GM21825 (cell line): ENCODE results near the gene BANP.
"Not testable (repeated sequence)": the region's sequence is repeated elsewhere in the genome, so short reads cannot be mapped to it uniquely, and the experiment has no call there.

Experiments
- ATAC-seq: cut with Tn5 transposase; IDR thresholded peaks from one replicate; pipeline ENCODE4 v1.9.1; 2021; ENCODE audit warnings: mild to moderate bottlenecking, moderate library complexity; ENCODE audit not compliant: unreplicated experiment

BANP gene

GRCh38 chr16:88026964-88027938 is 76.0 kb downstream of the BANP start:
- no peak for ATAC-seq

DNA sequence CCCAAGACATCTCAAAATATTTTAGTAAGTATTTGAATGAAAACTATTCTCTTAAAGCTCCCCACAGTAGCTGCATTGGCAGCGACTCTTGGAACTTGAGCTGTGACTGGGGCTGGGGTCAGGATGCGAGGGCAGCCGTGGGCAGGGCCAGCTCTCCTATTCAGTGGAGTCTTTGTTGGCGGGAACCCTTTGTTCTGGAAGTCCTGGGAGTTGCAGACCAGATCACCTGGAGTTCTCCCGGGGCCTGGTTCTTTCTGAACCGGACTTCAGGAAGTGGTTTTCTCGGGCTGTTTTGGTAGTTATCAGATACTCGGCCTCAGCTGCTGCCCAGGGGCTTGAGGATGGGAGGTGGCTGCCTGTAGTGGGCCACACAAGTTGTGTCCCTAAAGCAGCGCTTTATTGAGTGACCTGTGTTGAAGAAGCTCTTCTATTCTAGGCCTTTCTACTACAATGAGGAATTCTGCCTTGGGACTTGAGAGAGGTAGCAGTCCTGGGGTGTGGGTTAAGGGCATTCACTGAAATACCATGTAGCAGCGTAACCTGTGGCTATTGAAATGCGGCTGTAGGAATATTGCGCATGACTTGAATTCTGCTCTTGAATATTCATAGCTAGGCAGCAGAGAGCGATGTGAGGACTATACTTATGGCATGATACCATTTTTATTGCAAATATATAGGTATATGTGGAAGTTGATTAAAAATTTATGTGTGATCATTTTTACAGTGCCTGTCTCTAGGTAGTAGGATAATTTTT is 77.1 kb downstream of the BANP start:
- not testable (repeated sequence) for ATAC-seq

GRCh38 chr16:88030498-88030897 is 79.3 kb downstream of the BANP start:
- ATAC-seq = no peak

DNA sequence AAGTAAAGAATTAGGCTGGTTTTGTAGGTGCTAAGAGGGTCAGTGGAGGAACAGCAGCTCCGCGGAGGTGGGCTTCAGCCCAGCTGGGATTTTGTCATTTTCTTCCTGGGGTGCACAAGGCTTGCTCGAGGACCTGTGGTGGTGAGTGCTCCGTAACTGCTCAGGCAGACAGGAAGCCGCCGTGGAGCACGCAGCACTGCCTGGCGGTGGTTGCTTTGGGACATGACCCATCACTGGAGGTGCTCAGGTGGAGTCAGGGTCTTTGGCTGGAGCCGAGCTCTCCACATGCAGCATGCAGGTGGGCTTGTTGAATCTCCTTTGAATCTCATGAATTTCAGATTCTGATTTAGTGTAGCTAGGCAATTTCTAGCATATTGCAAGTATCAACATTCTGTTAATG is 79.7 kb downstream of the BANP start:
- not testable (repeated sequence) for ATAC-seq

DNA sequence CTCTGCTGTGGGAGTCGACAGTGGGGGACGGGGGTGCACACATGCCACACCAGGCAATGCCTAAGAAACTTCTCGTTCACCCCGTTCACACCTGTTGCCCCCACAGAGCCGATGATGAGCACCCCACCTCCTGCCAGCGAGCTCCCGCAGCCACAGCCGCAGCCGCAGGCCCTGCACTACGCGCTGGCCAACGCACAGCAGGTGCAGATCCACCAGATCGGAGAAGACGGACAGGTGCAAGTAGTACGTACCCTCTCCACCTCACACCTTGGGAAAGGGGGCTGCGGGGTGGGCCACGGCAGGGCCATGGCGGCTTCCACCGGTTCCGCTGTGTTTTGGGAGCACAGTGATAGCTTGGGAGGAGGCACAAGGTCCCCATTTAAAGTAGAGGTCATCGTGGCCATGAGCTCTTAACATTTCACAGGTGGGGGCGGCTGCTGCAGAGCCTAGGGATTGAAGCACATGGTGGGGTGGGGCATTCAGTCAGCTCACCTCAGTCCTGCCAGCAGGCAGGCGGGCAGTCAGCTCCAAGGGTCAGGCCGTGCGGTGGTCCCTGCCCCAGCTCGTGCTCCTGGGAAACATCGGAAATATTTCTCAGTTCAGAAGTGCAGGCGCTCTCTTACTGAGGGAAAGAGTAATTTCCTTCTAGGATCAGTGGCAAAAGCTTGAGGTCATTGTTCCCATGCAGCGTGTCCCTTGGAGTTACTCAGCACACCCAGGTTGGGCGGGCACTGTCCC is 81.9 kb downstream of the BANP start:
- ATAC-seq = not testable (repeated sequence)

- ATAC-seq = no peak
Observed at GRCh38 chr16:88034770-88035169, 83.5 kb downstream of the BANP start.

GRCh38 chr16:88035292-88035691 is 84.1 kb downstream of the BANP start:
- ATAC-seq = no peak

DNA sequence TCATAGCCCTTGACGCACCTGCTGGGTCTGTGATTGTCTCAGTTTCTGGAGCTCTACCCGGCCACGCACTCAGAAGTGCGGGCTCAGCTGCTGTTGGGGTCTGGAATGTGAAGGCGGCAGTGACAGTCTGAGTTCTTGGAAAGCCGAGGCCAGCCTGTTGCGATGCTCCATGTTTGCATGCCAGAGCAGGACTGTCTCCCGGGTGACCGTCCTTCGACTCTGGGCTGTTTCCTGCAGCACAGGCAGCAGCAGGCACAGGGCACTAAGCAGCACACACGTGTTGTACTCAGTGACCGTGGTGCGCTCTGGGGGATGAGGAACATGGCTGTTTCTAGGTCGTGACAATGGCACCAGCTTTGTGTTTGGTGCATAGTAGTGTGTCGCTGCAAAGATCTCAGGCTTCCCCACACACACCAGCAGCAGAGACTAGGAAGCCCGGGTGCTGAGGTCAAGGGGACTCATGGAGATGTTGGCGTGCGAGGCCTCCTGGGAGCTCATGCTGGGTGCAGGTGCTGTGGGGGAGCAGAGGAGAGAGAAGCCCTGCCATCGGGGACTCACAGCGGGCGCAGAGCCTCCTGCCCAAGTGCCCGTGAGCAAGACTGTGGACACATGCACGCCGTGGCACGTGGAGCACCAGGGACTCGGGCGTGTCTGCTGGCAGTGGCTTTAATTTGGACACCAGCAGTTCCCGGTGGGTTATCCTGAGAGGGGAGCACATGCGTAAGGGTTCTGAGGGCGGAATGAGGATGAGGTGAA is 84.8 kb downstream of the BANP start:
- ATAC-seq = not testable (repeated sequence)

DNA sequence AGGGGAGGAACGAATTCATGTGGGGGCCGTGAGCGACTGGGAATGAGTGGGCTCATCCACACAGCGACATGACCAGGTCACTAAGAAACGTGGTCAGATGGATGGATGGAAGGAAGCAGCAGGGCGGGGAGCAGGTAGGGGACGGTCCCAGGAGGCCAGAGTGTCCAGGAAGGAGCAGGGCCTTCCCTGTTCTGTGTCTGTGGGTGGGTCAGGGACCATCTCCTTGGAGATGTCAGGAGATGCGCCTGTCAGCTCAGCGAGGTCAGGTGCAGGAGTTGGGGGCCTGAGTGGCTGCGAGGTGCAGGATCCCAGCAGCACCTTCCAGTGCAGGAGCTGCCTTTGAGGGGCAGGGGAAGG is 85.4 kb downstream of the BANP start:
- not testable (repeated sequence) for ATAC-seq

GRCh38 chr16:88037359-88037758 is 86.1 kb downstream of the BANP start:
- ATAC-seq = not testable (repeated sequence)

DNA sequence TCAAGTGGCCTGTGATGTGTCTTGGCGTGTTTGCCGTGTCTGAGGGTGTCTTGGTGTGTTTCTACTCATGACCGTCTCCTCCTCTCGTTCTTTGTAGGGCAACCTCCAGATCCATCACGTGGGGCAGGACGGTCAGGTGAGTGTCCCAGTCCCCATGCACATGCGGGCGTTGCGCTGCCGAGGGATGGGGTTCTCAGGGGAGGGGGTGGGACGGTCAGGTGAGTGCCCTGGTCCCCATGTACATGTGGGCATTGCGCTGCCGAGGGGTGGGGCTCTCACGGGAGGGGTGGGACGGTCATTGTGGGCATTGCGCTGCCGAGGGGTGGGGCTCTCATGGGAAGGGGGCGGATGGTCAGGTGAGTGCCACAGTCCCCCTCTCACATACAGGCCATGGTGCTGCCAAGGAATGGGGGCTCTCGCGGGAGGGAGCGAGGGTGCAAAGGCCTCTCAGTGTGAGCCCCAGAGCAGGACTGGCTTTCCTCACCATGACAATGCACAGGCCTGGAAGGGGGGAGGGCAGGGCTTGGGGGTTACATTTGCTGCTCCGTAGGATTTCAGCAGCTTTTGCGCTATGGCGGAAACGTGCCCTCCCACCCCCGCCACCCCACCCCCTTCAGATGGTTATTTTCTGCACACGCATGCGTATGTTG is 86.8 kb downstream of the BANP start:
- ATAC-seq = not testable (repeated sequence)

DNA sequence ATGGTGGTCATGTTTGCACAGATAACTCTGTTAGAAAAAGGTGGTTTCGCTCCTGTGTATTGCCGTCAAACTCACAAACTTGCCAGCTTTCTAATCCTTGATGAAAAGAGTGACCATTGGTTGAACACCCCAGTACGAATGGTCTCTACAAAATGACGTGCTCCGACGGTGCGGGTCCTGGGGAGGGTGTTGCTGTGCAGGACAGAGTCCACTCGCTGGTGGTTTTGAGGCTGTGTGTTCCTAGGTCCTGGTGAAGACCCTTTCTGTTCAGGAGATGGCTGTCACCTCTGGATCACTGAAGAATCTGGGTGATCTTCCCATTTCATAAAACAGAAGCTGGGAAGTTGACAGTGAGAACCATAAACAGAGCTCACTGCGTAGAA is 87.3 kb downstream of the BANP start:
- ATAC-seq = not testable (repeated sequence)

DNA sequence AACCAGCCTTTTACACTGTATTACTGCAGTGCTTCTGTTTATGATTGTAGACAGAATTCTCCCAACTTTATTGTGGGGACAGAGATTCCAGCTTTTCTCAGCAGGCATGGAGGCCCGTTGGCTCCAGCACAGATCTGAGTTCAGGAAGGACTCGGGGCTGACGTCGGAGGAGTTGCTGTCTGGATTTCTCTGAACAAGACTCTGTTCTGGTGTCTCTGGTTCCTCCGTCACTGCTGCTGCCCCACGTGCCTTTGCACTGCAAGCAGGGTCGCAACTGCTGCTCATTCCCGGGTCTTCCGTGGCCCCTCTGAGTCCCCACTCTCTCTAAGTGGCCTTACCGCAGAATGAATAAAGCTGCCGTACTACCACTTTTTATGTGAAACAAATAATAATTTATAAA is 88.4 kb downstream of the BANP start:
- no peak for ATAC-seq

GRCh38 chr16:88040196-88040876 is 89.1 kb downstream of the BANP start:
- ATAC-seq = not testable (repeated sequence)

DNA sequence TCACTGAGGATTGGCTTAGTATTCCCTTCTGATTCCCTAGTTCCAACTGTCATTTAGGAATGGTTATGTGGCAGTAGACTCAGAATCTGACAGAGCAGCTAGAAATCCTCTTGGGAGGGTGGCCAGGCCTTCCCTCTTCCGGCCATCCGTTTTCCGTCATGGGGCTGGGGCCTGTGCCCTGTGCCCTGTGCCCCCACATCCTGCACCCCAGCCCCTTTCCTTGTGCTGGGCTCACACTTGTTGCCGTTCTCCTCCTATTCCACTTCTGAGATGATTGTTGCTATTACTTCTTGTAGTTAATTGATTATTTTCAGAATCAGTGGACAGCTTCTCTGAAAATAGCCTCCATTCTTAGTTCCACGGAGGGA is 89.6 kb downstream of the BANP start:
- not testable (repeated sequence) for ATAC-seq

DNA sequence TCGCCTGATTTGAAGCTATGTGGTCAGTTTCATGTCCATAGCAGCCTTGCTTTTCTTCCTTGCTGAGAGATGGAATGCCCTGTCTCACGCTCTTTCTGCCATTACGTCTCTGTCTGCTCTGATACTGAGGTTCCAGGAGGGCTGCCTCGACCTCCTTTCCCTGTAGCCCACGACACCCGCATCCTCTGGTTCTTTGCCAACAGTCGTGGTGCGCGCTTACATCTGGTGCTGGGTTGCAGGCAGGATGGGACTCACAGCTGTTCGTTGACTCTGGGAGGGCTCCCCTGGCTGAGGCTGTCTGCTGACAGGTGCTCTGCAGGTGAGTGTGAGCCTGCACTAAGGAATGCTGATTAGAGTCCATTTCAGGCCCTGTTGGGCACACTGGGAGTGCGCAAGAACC is 90.3 kb downstream of the BANP start:
- not testable (repeated sequence) for ATAC-seq

DNA sequence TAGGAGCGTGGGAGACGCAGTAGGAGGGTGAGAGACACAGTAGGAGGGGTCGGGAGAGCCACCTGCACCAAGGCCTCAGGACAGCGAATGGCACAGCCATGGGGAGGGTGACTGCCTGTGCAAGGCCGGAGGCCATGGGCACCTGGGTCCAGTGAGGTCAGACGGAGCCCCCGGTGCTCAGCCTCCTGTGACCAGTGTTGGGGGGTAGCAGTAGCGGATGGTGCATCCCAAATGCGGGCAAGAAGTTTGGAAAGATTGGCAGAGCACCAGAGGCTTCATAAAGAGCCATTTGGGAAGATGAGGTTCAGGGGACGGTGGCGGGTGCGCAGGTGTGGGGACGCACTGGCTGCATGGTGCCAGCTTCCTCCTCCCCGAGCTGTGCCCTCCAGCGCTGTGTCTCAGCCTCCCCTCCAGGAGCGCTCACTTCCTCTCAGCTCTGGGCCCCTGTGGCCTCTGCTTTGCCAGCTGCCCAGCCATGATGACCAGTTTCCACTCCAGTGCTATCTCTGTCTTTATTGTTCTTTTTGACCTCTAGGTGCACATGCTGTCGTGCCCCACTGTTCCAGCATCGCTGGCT is 90.8 kb downstream of the BANP start:
- not testable (repeated sequence) for ATAC-seq

DNA sequence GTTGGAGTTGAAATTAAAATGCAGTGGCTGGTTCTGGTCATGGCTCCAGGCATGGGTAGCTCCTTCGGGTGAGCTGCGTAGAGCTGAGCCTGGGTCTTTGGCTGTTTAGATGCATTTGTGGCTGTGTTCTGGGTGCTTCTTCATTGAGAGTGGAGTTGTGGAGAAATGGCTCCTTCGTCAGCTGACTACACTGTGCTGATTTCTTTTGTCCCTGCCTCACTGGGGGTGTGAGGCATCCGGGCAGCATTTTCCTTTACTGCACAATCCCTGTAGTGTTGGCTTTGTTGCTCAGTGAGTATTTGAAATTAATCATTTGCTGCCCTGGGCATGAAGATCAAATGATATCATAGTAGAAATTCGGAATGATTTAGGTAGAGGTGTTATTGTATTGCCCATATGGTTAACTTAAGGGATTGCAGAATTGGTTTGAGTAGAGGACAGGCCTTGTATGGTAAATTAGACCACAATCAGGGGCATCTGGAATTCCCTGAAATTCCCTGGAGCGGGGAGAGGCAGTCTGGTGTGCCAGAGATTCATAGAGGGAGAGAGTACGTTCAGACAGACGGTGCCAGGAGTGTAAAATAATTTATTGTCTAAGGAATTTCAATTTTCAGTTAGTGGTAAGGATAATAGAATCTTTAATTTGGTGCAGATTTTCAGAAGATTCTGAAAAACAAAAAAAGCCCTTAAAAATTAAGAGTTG is 92.1 kb downstream of the BANP start:
- ATAC-seq = not testable (repeated sequence)
